ENCODE measurements around the gene UBE2M.

UBE2M gene

DNA sequence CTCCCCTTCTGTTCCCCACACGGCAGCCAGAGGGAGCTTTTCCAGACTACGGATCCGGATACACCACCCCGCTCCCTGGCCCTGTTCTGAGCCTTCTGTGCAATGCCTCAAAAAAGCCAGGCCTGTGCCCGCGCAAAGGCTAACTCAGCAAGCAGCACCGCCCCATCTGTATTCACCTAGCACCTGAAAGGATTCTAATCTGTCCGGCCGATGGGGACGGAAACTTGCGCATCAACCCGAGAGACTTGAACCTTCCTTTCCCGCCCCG is 39.4 kb downstream of the UBE2M start:
- TF ChIP-seq, protein P1, sequence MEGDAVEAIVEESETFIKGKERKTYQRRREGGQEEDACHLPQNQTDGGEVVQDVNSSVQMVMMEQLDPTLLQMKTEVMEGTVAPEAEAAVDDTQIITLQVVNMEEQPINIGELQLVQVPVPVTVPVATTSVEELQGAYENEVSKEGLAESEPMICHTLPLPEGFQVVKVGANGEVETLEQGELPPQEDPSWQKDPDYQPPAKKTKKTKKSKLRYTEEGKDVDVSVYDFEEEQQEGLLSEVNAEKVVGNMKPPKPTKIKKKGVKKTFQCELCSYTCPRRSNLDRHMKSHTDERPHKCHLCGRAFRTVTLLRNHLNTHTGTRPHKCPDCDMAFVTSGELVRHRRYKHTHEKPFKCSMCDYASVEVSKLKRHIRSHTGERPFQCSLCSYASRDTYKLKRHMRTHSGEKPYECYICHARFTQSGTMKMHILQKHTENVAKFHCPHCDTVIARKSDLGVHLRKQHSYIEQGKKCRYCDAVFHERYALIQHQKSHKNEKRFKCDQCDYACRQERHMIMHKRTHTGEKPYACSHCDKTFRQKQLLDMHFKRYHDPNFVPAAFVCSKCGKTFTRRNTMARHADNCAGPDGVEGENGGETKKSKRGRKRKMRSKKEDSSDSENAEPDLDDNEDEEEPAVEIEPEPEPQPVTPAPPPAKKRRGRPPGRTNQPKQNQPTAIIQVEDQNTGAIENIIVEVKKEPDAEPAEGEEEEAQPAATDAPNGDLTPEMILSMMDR (IDR thresholded peaks at IDR 0.05; ENCODE audit: low read depth, low read length, missing control alignments): peak; percentile 83
- peak; percentile 30 for DNase-seq (ENCODE audit: extremely low read depth, low read depth)
- H3K4me3 ChIP-seq (replicated peaks; ENCODE audit: low read depth, low read length): peak overlapping the region; percentile 84

DNA sequence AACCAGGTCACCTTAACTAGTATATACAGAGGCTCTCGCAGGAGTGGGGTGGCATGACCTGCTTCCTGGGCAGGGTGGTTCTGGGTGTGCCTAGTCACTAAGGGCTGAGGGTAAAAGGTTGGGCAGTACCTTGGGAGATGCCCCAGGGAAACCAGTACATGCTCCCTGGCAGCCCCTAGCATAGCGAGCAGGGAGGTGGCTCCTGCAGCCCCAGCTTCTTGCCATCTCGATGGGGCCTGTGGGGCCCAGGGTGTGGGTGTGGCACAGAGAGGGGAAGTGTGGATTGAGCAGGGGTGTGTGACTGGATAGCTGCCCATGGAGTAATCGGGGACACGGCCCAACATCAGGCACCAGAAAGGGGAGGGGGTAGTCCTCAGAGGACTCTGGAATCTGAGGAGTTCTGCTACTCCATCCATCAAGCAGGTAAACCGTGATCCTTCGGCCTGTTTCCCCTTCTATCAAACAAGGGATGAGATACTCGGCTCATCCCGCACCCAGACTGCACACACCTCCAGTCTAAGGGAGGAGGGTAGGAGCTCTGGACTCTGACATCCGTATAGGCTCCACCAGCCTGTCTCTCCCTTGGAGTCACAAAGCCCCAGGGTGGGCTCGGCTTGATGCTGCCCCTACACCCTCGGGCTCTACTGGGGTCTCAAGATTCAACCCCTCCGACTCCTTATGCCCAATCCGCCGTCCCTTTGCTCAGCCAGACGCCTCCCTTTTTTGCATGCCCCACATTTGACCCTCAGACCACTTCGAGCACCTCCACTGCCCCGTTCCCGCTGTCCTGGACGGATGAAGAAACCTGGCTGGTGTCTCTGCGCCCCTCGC is 39.9 kb downstream of the UBE2M start:
- DNase-seq (ENCODE audit: extremely low read depth, low read depth): no peak
- H3K4me3 ChIP-seq (replicated peaks; ENCODE audit: low read depth, low read length): peak overlapping the region; percentile 84
- TF ChIP-seq, protein P1 (IDR thresholded peaks at IDR 0.05; ENCODE audit: low read depth, low read length, missing control alignments): no peak

DNA sequence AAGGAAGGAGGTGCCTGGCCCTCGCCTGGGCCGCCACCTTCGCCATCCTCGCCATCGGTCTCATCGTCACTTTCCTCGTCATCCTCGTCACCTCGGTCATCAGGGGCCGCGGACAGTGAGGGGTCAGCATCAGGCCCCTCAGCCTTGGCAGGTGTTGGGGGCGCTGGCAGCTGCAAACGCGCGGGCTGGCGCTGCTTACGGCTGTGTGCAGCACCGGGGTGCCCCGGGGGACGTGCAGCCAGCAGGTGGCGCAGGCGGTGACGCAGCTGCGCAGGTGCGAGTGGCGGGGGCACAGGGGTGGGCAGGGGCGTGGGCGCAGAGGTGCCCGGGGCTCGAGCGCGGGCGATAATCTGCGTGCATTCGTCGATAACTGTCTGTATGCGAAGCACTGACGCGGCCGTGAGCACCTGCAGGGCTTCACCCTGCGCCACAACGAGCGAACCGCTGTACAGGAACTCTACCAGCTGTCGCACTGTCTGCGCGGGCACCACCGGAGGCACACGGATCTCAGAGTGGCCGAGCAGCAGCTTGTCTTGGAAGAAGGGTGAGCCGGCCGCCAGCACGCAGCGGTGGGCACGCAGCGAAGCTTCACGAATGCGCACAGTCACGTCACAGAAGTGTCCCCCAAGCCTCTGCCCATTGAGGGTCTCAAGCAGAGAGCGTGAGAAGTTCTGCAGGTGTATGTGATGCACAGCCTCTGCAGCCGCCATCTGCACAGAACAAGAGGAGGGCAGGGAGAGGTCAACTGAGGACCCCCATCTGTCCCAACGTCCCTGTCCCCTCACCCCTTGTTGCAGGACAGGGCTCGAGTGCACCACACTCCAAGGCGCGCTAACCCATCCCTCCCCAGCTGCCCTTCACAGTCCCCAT is 41.2 kb downstream of the UBE2M start:
- no peak overlapping the region for H3K4me3 ChIP-seq (replicated peaks; ENCODE audit: low read depth, low read length)
- TF ChIP-seq, protein P1 (IDR thresholded peaks at IDR 0.05; ENCODE audit: low read depth, low read length, missing control alignments): no peak
- DNase-seq (ENCODE audit: extremely low read depth, low read depth): no peak

DNA sequence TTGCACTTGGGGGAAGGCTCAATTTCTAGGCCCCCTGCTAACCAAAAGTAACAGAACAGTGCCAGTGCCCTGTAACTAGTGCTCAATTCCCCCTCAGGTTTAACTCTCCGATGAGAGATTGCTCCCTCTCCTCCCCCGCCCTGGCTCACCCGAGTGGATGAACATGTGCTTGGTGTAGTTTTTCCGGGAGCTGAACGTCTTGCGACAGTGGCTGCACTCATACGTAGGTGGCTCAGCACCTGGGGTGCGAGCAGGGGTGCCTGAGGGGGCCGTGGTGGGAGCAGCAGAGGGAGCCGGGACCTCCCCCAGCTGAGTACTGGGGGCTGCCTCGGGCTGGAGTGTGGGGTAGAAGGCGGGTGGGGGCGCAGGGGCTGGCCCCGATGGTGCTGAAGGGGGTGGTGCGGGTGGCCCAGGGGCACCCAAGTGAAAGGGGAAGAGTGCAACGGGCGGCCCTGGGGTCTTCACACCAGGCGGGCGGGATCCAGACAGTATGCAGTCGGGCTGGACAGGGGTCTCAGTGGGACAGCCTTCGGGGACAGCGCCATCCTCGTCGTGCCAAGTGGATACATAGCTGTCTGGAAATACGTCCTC is 42.1 kb downstream of the UBE2M start:
- TF ChIP-seq, protein P1 (IDR thresholded peaks at IDR 0.05; ENCODE audit: low read depth, low read length, missing control alignments): no peak
- no peak for DNase-seq (ENCODE audit: extremely low read depth, low read depth)

DNA sequence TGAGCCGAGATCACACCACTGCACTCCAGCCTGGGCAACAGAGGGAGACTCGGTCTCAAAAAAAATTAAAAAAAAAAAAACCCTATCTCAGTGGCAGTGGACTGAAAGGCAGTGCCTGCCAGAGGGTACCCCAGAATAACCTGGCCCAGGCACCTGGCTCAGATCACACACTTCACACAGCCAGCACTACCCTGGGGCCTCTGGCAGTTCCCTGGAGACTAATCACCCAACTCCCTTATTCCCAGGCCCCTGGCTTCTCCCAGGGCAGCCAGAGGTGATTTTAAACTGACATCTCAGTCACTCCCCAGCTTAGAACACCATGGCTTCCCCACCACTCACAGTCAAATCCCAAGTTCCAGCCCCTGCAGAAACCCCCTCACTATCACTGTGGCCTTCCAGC is 43.2 kb downstream of the UBE2M start:
- no peak overlapping the region for H3K4me3 ChIP-seq (replicated peaks; ENCODE audit: low read depth, low read length)
- TF ChIP-seq, protein P1 (IDR thresholded peaks at IDR 0.05; ENCODE audit: low read depth, low read length, missing control alignments): no peak
- DNase-seq (ENCODE audit: extremely low read depth, low read depth): no peak

More for the DNA sequence above, 42.1 kb downstream of the UBE2M start:
- H3K4me3 ChIP-seq (replicated peaks; ENCODE audit: low read depth, low read length): no peak overlapping the region

DNA sequence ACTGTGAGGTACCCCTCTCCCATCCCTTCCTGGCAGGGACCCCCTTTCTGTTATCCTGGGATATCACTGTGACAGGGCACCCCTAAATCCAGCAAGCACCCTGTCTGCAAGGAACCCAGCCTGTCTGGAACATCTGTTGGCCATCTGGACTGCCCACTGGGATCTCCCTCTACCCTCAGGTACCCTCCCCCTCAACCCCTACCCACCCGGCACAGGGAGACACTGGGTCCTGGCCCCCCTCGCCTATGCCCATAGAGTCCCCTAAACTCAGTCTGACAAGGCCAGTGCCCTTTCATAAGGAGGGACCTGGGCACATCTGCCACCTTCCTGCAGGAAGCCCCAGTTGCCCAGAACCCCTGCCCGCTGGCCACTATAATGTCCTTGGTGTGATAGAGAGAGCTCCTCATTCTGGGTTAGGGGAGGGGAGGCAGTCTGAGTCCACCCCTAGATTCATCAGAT is 43.8 kb downstream of the UBE2M start:
- H3K4me3 ChIP-seq (replicated peaks; ENCODE audit: low read depth, low read length): peak overlapping the region; percentile 31
- no peak for DNase-seq (ENCODE audit: extremely low read depth, low read depth)

More for the DNA sequence above, 43.8 kb downstream of the UBE2M start:
- TF ChIP-seq, protein P1 (IDR thresholded peaks at IDR 0.05; ENCODE audit: low read depth, low read length, missing control alignments): no peak

All from HFF-Myc (cell line).